Activated CD8-positive, alpha-beta memory T cell treated with anti-CD3 and anti-CD28 coated beads, Interleukin-2, amount 50 U/mL, for 1 hour (primary cell): ENCODE results near the gene PGM2.

ENCODE experiments used
- DNase-seq: peaks from one replicate; pipeline ENCODE4 v3.0.0-alpha.2; 2020; ENCODE audit errors: extremely low read depth

The PGM2 gene

DNA sequence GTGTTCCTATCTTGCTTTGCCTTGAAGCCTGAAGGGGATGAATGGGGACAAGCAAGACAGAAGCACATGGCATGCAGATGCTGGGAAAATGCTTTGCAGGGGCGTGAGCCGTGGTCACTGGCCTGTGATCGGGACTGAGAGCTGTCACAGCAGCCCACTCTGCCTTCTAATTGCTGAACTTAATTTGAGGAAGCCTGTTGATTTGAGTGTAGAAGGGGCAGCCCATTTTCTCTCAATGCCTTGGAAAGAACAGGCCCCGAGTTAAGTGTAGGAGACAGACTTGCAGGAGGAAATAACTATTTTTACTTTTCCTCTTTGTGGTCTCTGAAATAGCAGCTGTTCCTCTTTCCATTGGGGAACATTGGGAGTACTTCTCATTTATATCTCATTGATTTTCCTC, 38.3 kb downstream of the PGM2 start:
- DNase-seq, result no peak

DNA sequence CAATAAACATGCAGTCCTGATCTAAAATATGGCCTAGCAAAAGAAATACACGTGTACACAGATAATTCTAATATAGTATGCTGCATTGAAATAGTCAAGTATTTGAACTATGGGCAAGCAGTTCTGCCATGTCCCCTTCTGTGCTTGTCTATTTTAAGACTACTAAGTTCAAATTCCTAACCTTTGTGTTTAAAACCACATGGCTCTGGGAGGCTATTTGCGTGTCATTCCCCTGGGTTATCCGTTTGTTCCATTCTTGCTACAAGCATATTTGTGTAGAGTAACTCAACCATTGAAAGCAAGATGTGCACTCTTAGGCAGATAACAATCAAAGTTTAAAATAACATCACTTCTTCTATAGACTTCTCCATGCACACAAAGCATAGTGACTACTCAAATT, 39.0 kb downstream of the PGM2 start:
- no peak for DNase-seq

- no peak for DNase-seq
Observed at GRCh38 chr4:37867102-37867501, 40.6 kb downstream of the PGM2 start.

- DNase-seq, result no peak
Observed at GRCh38 chr4:37868238-37868637, 41.8 kb downstream of the PGM2 start.

GRCh38 chr4:37872310-37872988, 46.0 kb downstream of the PGM2 start:
- no peak for DNase-seq

DNA sequence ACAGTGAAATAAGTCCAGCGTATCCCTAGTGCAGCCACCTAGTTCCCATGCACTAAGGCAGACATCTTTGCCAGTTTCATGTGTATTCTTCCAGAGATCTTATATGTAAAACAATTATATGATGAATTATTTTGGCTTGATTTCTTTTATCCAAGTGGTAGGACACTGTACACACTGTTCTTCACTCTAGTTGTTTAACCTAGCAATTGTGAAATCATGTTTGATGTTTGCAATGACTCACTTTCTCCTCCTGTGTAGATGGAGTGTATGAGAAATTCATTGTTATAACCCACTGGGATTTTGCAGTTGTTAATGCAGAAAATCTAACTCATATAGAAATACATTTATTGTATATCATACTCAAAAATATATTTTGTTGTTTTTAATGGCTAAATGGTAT, 46.9 kb downstream of the PGM2 start:
- no peak for DNase-seq

DNA sequence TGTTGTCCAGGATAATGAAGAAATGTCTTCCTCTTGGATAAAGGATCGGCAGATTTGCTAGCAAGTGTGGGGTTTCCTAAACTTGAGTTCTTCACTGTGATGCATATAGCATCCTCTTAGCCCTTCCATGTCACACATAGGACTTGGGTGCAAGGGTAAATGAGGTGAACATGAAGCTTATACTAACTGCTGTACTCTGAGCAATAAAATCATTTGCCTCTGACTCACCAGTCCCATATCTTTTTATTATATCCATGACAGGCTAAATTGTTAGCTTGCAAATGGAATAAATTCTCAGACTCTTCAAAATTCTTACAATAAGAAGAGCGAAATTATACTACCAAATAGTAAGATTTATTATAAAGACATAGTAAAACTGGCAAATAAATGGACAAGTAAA, 49.7 kb downstream of the PGM2 start:
- no peak for DNase-seq

DNA sequence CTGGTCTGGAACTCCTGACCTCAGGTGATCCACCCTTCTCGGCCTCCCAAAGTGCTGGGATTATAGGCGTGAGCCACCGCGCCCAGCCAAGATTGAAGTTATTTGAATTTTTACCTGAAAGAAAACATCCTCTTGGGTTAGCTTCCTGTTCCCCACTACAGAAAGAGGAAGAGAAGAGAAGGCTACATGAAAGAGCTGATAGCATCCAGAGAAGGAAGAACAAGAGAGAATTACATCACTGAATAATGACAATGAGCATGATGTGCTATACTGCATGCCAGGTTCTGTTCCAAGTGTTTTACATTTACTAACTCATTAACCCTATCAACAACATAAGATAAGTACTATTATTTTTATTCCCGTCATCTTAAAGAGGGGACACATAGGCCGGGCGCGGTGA, 52.9 kb downstream of the PGM2 start:
- DNase-seq, result no peak

GRCh38 chr4:37881811-37882210, 55.3 kb downstream of the PGM2 start:
- DNase-seq, result no peak

GRCh38 chr4:37882665-37883296, 56.3 kb downstream of the PGM2 start:
- no peak for DNase-seq

- no peak for DNase-seq
Observed at GRCh38 chr4:37884855-37885487, 58.5 kb downstream of the PGM2 start.

DNA sequence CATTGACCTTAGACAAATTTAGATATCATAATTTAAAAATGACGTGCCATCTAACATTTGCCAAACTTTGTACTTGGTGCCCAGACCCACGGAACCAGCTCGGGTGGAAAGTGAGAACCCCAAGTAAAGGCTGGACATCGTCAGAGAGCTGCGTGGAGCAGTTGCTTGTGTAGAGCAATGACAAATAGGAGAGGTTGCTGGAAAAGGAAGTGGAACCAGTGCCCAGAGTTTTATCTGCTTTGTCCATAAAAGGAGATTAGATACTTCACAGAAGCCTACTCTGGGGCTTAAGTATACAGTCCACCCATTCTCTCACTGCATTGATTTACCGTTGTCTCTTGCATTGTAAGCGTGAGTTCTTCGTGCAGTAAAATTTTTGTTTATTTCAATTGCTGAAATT, 59.0 kb downstream of the PGM2 start:
- DNase-seq, result no peak

GRCh38 chr4:37889849-37890800, 63.6 kb downstream of the PGM2 start:
- no peak for DNase-seq

DNA sequence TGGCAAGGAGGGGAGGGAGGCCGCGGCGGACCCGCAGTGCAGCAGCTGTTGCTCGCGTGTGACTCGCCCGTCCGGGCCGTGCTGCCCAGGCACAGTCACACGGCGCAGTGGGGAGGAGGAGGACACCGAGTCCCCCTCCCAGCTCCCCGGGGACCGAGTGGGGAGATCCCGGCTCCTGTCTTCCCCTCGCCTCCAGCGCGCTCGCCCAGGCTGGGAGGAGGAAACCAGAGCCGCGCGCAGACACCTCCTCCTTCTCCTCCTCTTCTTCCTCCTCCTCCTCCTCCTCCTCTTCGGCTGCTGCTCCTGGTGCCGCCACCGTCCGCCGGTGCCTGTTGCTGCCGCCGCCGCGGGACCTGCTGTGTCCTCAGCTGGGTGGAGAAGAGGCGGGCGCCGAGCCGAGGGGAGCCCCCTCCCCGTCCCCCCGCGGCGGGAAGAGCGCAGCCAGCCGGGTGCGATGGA, 64.3 kb downstream of the PGM2 start, which contains the start of gene TBC1D1:
TSS of gene TBC1D1 (plus strand) at position 284 of the 459 bp plus-strand sequence. CDS start 11,012 bp downstream, outside the sequence.
- DNase-seq, result no peak

- no peak for DNase-seq
Observed at GRCh38 chr4:37891260-37892159, 65.0 kb downstream of the PGM2 start.

GRCh38 chr4:37892641-37893040, 66.2 kb downstream of the PGM2 start:
- no peak for DNase-seq

DNA sequence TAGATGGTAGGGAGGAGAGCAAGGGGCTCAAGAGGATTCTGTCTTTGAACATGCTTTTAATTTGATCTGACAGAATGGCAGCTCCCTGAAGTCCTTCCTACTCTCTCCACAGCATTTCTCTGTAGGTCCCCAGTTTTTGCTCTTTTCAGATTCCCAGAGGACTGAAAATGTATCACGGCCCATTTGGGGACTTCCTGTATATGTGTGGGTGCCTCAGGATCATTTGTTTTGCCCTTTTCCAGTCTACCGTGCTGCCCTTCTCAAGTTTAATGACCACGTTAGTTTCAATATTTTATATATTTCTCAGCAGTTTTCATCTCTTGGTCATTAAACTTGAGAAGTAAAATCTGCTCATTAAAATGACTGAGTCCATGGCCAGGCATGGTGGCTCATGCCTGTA, 66.7 kb downstream of the PGM2 start:
- no peak for DNase-seq

GRCh38 chr4:37895271-37895670, 68.8 kb downstream of the PGM2 start:
- DNase-seq, result no peak

DNA sequence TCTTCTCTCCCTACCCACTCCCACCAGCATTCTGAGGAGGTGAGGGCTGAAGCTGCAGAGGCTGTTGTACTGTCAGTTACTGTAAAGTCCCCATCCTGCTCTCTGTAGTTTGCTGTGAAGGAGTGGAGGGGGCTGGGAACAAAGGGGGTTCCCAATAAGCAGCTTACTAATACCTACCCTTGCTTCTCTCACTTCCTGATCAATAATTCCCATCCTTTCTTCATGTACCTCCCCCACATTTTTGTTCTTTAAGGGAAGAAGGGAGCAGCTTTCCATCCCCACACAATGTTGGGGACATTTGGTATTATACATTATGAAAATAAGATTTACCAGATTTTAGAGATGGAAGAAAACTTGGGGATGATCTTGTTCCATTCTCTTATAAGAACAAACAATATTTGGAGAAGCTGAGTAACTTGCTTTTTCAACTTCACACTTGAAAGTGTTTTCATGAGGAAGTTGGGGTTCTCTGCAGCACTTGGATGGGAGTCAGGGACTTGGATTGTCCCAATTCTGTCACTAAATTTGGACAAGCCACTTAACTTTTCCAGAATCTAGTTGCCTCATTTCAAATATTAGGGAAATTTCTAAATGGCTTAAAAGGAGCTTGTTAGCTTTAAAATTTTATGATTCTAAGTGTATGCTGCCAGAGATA, 69.8 kb downstream of the PGM2 start:
- no peak for DNase-seq

GRCh38 chr4:37902212-37902611, 75.7 kb downstream of the PGM2 start:
- no peak for DNase-seq
